GM18499 (cell line): Measurements from ENCODE around the gene SYT1.

ENCODE experiments used
- ATAC-seq: cut with Tn5 transposase; IDR thresholded peaks from one replicate; pipeline ENCODE4 v1.9.1; 2021; ENCODE audit warnings: moderate number of reproducible peaks; ENCODE audit not compliant: insufficient read depth, unreplicated experiment

SYT1 gene

GRCh38 chr12:79373896-79374499 is 509.4 kb downstream of the SYT1 start:
- ATAC-seq, result no peak

- no peak for ATAC-seq
Measured at GRCh38 chr12:79374545-79374944, 510.0 kb downstream of the SYT1 start.

- no peak for ATAC-seq
Measured at GRCh38 chr12:79375050-79375449, 510.5 kb downstream of the SYT1 start.

- ATAC-seq, result no peak
Measured at GRCh38 chr12:79378496-79378895, 513.9 kb downstream of the SYT1 start.

- ATAC-seq, result no peak
Measured at GRCh38 chr12:79380402-79380801, 515.8 kb downstream of the SYT1 start.

- ATAC-seq, result no peak
Measured at GRCh38 chr12:79381248-79382208, 517.0 kb downstream of the SYT1 start.

GRCh38 chr12:79384551-79384950 is 520.0 kb downstream of the SYT1 start:
- ATAC-seq, result no peak

- ATAC-seq, result no peak
Measured at GRCh38 chr12:79388011-79388410, 523.4 kb downstream of the SYT1 start.

GRCh38 chr12:79393842-79394241 is 529.3 kb downstream of the SYT1 start:
- no peak for ATAC-seq

GRCh38 chr12:79397609-79398008 is 533.0 kb downstream of the SYT1 start:
- ATAC-seq, result no peak

- no peak for ATAC-seq
Measured at GRCh38 chr12:79400481-79400880, 535.9 kb downstream of the SYT1 start.

- ATAC-seq, result no peak
Measured at GRCh38 chr12:79402606-79403005, 538.0 kb downstream of the SYT1 start.

- no peak for ATAC-seq
Measured at GRCh38 chr12:79406993-79407392, 542.4 kb downstream of the SYT1 start.

GRCh38 chr12:79407671-79408622 is 543.4 kb downstream of the SYT1 start:
- ATAC-seq, result peak; percentile 94

- no peak for ATAC-seq
Measured at GRCh38 chr12:79408689-79409088, 544.1 kb downstream of the SYT1 start.

GRCh38 chr12:79409562-79409961 is 545.0 kb downstream of the SYT1 start:
- no peak for ATAC-seq

- no peak for ATAC-seq
Measured at GRCh38 chr12:79411791-79412190, 547.2 kb downstream of the SYT1 start.

- ATAC-seq, result no peak
Measured at GRCh38 chr12:79413796-79414195, 549.2 kb downstream of the SYT1 start.

- ATAC-seq, result no peak
Measured at GRCh38 chr12:79414252-79414651, 549.7 kb downstream of the SYT1 start.

- no peak for ATAC-seq
Measured at GRCh38 chr12:79415321-79415720, 550.7 kb downstream of the SYT1 start.
